GM23338 (cell line): ENCODE measurements around the gene HOXC5. TPM values are rescaled to one million over a fixed set of nuclear protein-coding genes. Genes with fewer than 3 reads are reported as not detected.
A peak's percentile ranks its signal among the peaks of the same experiment; 100 is the strongest.

Experiments
- ATAC-seq: fragments of 200-7000 bp; cut with Tn5 transposase; 3 replicates; pipeline ENCODE4 v1.9.1; 2020
- DNase-seq: peaks from one replicate; pipeline ENCODE4 v3.0.0-alpha.2; 2015; ENCODE audit warnings: low spot score
- H2AFZ ChIP-seq: fragments of 200-600 bp; sonication (generic); 2 replicates; pipeline ENCODE4 v1.8.0; 2016; ENCODE audit warnings: antibody characterized with exemption, mild to moderate bottlenecking, moderate library complexity
- H3F3A ChIP-seq: fragments of 200-600 bp; sonication (generic); replicated peaks from 2 replicates; pipeline ENCODE4 v1.8.0; 2017; ENCODE audit warnings: antibody characterized with exemption, mixed run types, low read depth
- H3K27ac ChIP-seq: fragments of 200-600 bp; sonication (generic); 2 replicates; pipeline ENCODE4 v1.6.1; 2016; ENCODE audit warnings: low read depth
- H3K27me3 ChIP-seq: fragments of 200-600 bp; sonication (generic); 2 replicates; pipeline ENCODE4 v1.8.0; 2016; ENCODE audit warnings: mild to moderate bottlenecking, mixed run types, moderate library complexity; ENCODE audit not compliant: insufficient read depth
- H3K36me3 ChIP-seq: fragments of 200-600 bp; sonication (generic); 2 replicates; pipeline ENCODE4 v1.8.0; 2016; ENCODE audit warnings: mild to moderate bottlenecking; ENCODE audit not compliant: insufficient read depth
- H3K4me1 ChIP-seq: fragments of 200-600 bp; sonication (generic); 2 replicates; pipeline ENCODE4 v1.8.0; 2016; ENCODE audit warnings: mild to moderate bottlenecking, moderate library complexity; ENCODE audit not compliant: insufficient read depth
- H3K4me2 ChIP-seq: fragments of 200-600 bp; sonication (generic); 2 replicates; pipeline ENCODE4 v1.7.1; 2017; ENCODE audit warnings: mixed run types
- H3K4me3 ChIP-seq: fragments of 200-600 bp; sonication (generic); 2 replicates; pipeline ENCODE4 v1.6.1; 2016; ENCODE audit warnings: mixed run types
- H3K79me2 ChIP-seq: fragments of 200-600 bp; sonication (generic); replicated peaks from 2 replicates; pipeline ENCODE4 v1.8.0; 2017; ENCODE audit warnings: mild to moderate bottlenecking; ENCODE audit not compliant: insufficient read depth
- H3K9me2 ChIP-seq: fragments of 200-600 bp; sonication (generic); 2 replicates; pipeline ENCODE4 v1.8.0; 2017; ENCODE audit not compliant: insufficient read depth
- H4K20me1 ChIP-seq: fragments of 200-600 bp; sonication (generic); replicated peaks from 2 replicates; pipeline ENCODE4 v1.8.0; 2017; ENCODE audit warnings: mild to moderate bottlenecking; ENCODE audit not compliant: insufficient read depth
- H3K27ac Mint-ChIP-seq: 2 replicates; pipeline ENCODE4 v1.8.0; 2020; ENCODE audit warnings: inconsistent platforms, mild to moderate bottlenecking, moderate library complexity, mixed read lengths
- H3K27me3 Mint-ChIP-seq: 3 replicates; pipeline ENCODE4 v1.8.0; 2022; ENCODE audit warnings: low read depth, mild to moderate bottlenecking, moderate library complexity, mixed read lengths, inconsistent platforms; ENCODE audit not compliant: insufficient read depth, poor library complexity
- H3K36me3 Mint-ChIP-seq: 3 replicates; pipeline ENCODE4 v1.8.0; 2021; ENCODE audit warnings: low read depth, mild to moderate bottlenecking, inconsistent platforms, moderate library complexity, mixed read lengths
- H3K4me1 Mint-ChIP-seq: 3 replicates; pipeline ENCODE4 v1.8.0; 2020; ENCODE audit warnings: mild to moderate bottlenecking, inconsistent platforms, mixed read lengths
- H3K4me3 Mint-ChIP-seq: 3 replicates; pipeline ENCODE4 v1.8.0; 2021; ENCODE audit warnings: moderate library complexity, mild to moderate bottlenecking, inconsistent platforms, mixed read lengths
- H3K9me3 Mint-ChIP-seq: 3 replicates; pipeline ENCODE4 v1.8.0; 2020; ENCODE audit warnings: moderate library complexity, mild to moderate bottlenecking, inconsistent platforms, mixed read lengths
- CREB1 ChIP-seq: fragments of 250-450 bp; sonication (Bioruptor Pico); IDR thresholded peaks from 2 replicates; pipeline ENCODE4 v1.5.0; 2020; ENCODE audit warnings: low read depth, mild to moderate bottlenecking, moderate library complexity
- ETS1 ChIP-seq: IDR thresholded peaks from 2 replicates; pipeline ENCODE4 v1.6.1; 2016; ENCODE audit warnings: antibody characterized with exemption
- EZH2 ChIP-seq: fragments of 200-600 bp; sonication (generic); IDR thresholded peaks from one replicate; pipeline ENCODE4 v1.8.0; 2017; ENCODE audit warnings: antibody characterized with exemption, mild to moderate bottlenecking, low read depth; ENCODE audit not compliant: unreplicated experiment
- EZH2phosphoT487 ChIP-seq: fragments of 200-600 bp; sonication (generic); IDR thresholded peaks from one replicate; pipeline ENCODE4 v1.8.1; 2018; ENCODE audit warnings: antibody characterized with exemption; ENCODE audit not compliant: unreplicated experiment
- JUNB ChIP-seq: IDR thresholded peaks from one replicate; pipeline ENCODE4 v1.6.1; 2016; ENCODE audit warnings: antibody characterized with exemption; ENCODE audit not compliant: unreplicated experiment
- NANOG ChIP-seq: IDR thresholded peaks from 2 replicates; pipeline ENCODE4 v1.6.1; 2016; ENCODE audit warnings: antibody characterized with exemption, borderline replicate concordance
- POLR2AphosphoS5 ChIP-seq: IDR thresholded peaks from 2 replicates; pipeline ENCODE4 v1.6.1; 2016; ENCODE audit warnings: antibody characterized with exemption, low read depth
- REST ChIP-seq: IDR thresholded peaks from one replicate; pipeline ENCODE4 v1.6.1; 2018; ENCODE audit warnings: antibody characterized with exemption; ENCODE audit not compliant: unreplicated experiment
- STAT1 ChIP-seq: IDR thresholded peaks from one replicate; pipeline ENCODE4 v1.6.1; 2016; ENCODE audit warnings: antibody characterized with exemption; ENCODE audit not compliant: unreplicated experiment
- ZNF331 ChIP-seq: fragments of 250-450 bp; sonication (Bioruptor Pico); IDR thresholded peaks from 2 replicates; pipeline ENCODE4 v1.5.0; 2020; ENCODE audit warnings: low read depth, mild to moderate bottlenecking, moderate library complexity
- long read RNA-seq: library from polyadenylated mRNA; unstranded; transcript quantifications from one replicate; pipeline ENCODE4 v2.0.0, GENCODE V29; 2020; ENCODE audit not compliant: unreplicated experiment
- polyA plus RNA-seq: library from polyadenylated mRNA; unstranded; fragments of >200 nt; fragmentation: Nextera tagmentation; extraction: Ambion mirVana; gene quantifications from 2 replicates; pipeline ENCODE4 v1.2.1, GENCODE V29; 2016
- total RNA-seq: library from RNA; depleted of rRNA; stranded (reverse); fragments of >200 nt; shearing (Covaris generic); gene quantifications from 2 replicates; pipeline ENCODE4 v1.2.3, GENCODE V29; 2014; rRNA removed
- TF ChIP-seq, protein P1 (sequence below), 2 experiments: fragments of 200-600 bp in 1 of 2; sonication (generic) in 1 of 2; conservative IDR thresholded peaks; 2 replicates each; pipeline versions ENCODE4 v1.5.1 to v1.6.1; 2016 to 2017; ENCODE audit warnings: antibody characterized with exemption in 2 of 2, low read depth in 2 of 2, mild to moderate bottlenecking in 2 of 2, moderate library complexity in 1 of 2

The HOXC5 gene
- total RNA-seq (not detected in 2 replicates), polyA plus RNA-seq (not detected in 2 replicates)
- long read RNA-seq = 0 reads

GRCh38 chr12:54032627-54033100 is at the start of gene HOXC5:
Gene HOXC5, plus strand, starts transcription at chr12:54033050. Its CDS starts 73 bp downstream, at chr12:54033123.
- Histone ChIP-seq H3K79me2 (no peaks in the 10 kb centered on the region), H3K4me3 (peak within 1 kb of the TSS; percentile 13), H3K27ac (no peak within 1 kb of the TSS), H3K27me3 (peaks cover 100% of the 10 kb centered on the region), H2AFZ (no peak within 1 kb of the TSS), H3F3A (peaks cover 27% of the 10 kb centered on the region; the same call in 1 of the 2 replicates), H4K20me1 (peaks cover 27% of the 10 kb centered on the region), H3K36me3 (no peaks in the 10 kb centered on the region), H3K9me2 (no peaks in the 10 kb centered on the region), H3K4me2 (peak within 1 kb of the TSS; percentile 43; the same call in 1 of the 2 replicates), H3K4me1 (peaks cover 33% of the 10 kb centered on the region)
- Mint-ChIP-seq H3K27me3 (peaks cover 96% of the 10 kb centered on the region), H3K9me3 (peaks cover 6% of the 10 kb centered on the region), H3K27ac (no peak within 1 kb of the TSS), H3K4me1 (peaks cover 24% of the 10 kb centered on the region), H3K36me3 (no peaks in the 10 kb centered on the region; the same call in 2 of the 3 replicates), H3K4me3 (peak within 1 kb of the TSS; percentile 19; the same call in 1 of the 3 replicates)
- peak; percentile 10 for ATAC-seq
- DNase-seq = peak; percentile 94
- TF ChIP-seq ZNF331 (CRISPR knock-in tag) = no peak
- no peak for TF ChIP-seq NANOG
- no peak for TF ChIP-seq JUNB
- no peak for TF ChIP-seq POLR2AphosphoS5
- TF ChIP-seq EZH2 = peak; percentile 86
- TF ChIP-seq STAT1 = no peak
- TF ChIP-seq CREB1 (CRISPR knock-in tag) = no peak
- TF ChIP-seq, protein P1, sequence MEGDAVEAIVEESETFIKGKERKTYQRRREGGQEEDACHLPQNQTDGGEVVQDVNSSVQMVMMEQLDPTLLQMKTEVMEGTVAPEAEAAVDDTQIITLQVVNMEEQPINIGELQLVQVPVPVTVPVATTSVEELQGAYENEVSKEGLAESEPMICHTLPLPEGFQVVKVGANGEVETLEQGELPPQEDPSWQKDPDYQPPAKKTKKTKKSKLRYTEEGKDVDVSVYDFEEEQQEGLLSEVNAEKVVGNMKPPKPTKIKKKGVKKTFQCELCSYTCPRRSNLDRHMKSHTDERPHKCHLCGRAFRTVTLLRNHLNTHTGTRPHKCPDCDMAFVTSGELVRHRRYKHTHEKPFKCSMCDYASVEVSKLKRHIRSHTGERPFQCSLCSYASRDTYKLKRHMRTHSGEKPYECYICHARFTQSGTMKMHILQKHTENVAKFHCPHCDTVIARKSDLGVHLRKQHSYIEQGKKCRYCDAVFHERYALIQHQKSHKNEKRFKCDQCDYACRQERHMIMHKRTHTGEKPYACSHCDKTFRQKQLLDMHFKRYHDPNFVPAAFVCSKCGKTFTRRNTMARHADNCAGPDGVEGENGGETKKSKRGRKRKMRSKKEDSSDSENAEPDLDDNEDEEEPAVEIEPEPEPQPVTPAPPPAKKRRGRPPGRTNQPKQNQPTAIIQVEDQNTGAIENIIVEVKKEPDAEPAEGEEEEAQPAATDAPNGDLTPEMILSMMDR (conservative IDR thresholded peaks at IDR 0.05; ENCODE audit: low read depth in 2 of 2) = peak; percentile 89 to 93
- no peak for TF ChIP-seq REST

DNA sequence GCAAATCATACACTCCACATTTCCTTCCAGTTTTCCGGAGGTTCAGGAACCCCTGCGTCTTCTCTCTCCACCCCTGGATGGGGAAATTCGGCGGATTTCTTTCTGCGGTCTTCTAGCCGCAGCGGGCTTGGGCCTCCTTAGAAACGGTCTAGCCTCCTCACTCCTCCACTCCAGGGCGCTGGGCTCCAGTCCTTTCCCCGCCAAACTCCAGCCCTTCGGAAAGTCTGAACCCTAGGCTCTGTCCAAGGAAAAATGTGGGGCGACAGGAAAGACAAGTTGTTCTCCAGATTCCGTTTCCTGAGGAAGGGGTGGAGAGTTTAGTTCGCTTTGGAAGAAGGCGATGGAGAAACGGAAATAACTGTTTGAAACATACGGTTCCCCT is 49.3 kb upstream of the HOXC5 start:
- H2AFZ ChIP-seq = no peak overlapping the region
- peaks cover 100% of the 10 kb centered on the region for H3K27me3 Mint-ChIP-seq

More for the DNA sequence above, 49.3 kb upstream of the HOXC5 start:
- peaks cover 53% of the 10 kb centered on the region for H3K4me1 ChIP-seq
- peaks cover 31% of the 10 kb centered on the region for H3K4me1 Mint-ChIP-seq
- 0 out of 2 replicates have a peak overlapping the region, but pooled peaks have one; percentile 2 for H3K4me3 ChIP-seq
- H3K36me3 Mint-ChIP-seq = no peaks in the 10 kb centered on the region; the same call in 2 of the 3 replicates
- peaks cover 37% of the 10 kb centered on the region for H4K20me1 ChIP-seq
- peaks cover 98% of the 10 kb centered on the region for H3K27me3 ChIP-seq
- DNase-seq = peak; percentile 58
- no peak overlapping the region for H3K27ac Mint-ChIP-seq
- H3K9me2 ChIP-seq = no peaks in the 10 kb centered on the region
- H3K79me2 ChIP-seq = no peaks in the 10 kb centered on the region
- no peak overlapping the region for H3K27ac ChIP-seq
- H3F3A ChIP-seq = peaks cover 50% of the 10 kb centered on the region
- peak overlapping the region; percentile 41; the same call in 1 of the 2 replicates for H3K4me2 ChIP-seq
- no peak for ATAC-seq
- peaks cover 5% of the 10 kb centered on the region; the same call in 2 of the 3 replicates for H3K9me3 Mint-ChIP-seq
- H3K4me3 Mint-ChIP-seq = no peak overlapping the region
- no peaks in the 10 kb centered on the region for H3K36me3 ChIP-seq
- TF ChIP-seq ETS1 = no peak
- TF ChIP-seq STAT1 = no peak
- peak; percentile 42 for TF ChIP-seq EZH2phosphoT487
